Measurements from ENCODE around the gene PPP2R5C. TPM values are rescaled to one million over a fixed set of nuclear protein-coding genes. Genes with fewer than 3 reads are reported as not detected.

The PPP2R5C gene
- total and polyA plus RNA-seq, 2 experiments from 2014 or later = 60.4 to 84.9 TPM

DNA sequence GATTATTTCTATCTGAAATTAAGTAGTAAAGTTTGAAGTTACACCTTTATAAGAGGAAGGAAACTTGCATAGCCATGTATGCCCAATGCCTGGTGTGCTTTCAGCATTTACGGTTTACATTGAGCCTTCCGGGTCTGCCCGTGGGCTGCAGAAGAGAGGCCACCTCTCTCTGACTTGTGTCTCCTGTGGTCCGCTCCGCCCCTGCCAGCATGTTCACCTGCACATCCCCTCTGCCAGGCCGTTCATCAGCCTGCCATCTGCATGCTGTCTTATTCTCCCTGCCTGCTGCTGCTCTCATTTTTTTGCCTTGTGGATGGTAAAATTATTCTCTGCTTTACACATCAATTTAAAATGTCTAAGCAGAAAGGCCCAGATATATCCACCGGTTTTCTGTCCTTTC lies 161.4 kb downstream of the PPP2R5C start:
- TF ChIP-seq, protein P1, sequence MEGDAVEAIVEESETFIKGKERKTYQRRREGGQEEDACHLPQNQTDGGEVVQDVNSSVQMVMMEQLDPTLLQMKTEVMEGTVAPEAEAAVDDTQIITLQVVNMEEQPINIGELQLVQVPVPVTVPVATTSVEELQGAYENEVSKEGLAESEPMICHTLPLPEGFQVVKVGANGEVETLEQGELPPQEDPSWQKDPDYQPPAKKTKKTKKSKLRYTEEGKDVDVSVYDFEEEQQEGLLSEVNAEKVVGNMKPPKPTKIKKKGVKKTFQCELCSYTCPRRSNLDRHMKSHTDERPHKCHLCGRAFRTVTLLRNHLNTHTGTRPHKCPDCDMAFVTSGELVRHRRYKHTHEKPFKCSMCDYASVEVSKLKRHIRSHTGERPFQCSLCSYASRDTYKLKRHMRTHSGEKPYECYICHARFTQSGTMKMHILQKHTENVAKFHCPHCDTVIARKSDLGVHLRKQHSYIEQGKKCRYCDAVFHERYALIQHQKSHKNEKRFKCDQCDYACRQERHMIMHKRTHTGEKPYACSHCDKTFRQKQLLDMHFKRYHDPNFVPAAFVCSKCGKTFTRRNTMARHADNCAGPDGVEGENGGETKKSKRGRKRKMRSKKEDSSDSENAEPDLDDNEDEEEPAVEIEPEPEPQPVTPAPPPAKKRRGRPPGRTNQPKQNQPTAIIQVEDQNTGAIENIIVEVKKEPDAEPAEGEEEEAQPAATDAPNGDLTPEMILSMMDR (IDR thresholded peaks at IDR 0.05; ENCODE audit: low read depth, low read length) = no peak
- no peaks in the 10 kb centered on the region for H3K9me3 ChIP-seq (ENCODE audit: low read depth)
- no peaks in the 10 kb centered on the region for H3K27me3 ChIP-seq
- H3K4me3 ChIP-seq = no peak overlapping the region
- no peak for DNase-seq (ENCODE audit: low read depth in 1 of 2, low spot score in 1 of 2)
- H3K27ac ChIP-seq = no peak overlapping the region
- H3K36me3 ChIP-seq = peaks cover 10% of the 10 kb centered on the region
- H3K4me1 ChIP-seq (ENCODE audit: low read depth) = peaks cover 5% of the 10 kb centered on the region

DNA sequence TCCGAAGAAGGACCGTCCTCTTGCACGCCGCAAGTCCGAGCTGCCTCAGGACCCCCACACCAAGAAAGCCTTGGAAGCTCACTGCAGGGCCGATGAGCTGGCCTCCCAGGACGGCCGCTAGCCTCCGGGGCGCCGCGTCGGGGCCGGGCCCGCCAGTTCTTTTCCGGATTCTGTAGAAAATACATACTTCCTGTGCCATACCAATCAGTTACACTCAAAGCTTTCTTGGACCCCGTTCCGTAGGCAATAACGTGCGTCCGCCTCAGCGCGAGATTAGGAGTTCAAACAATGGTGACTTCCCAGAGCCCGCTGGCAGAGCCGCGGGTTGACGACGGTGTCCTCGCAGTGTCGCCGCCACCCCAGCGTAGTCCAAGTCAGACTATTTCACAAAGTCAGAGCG lies 163.6 kb downstream of the PPP2R5C start:
- Histone ChIP-seq H3K4me1 (ENCODE audit: low read depth) (peaks cover 5% of the 10 kb centered on the region), H3K27me3 (no peaks in the 10 kb centered on the region), H3K27ac (no peak overlapping the region), H3K4me3 (no peak overlapping the region), H3K9me3 (ENCODE audit: low read depth) (no peaks in the 10 kb centered on the region), H3K36me3 (peaks cover 10% of the 10 kb centered on the region)
- TF ChIP-seq, protein P1 (IDR thresholded peaks at IDR 0.05; ENCODE audit: low read depth, low read length) = no peak
- no peak for DNase-seq (ENCODE audit: low read depth in 1 of 2, low spot score in 1 of 2)

DNA sequence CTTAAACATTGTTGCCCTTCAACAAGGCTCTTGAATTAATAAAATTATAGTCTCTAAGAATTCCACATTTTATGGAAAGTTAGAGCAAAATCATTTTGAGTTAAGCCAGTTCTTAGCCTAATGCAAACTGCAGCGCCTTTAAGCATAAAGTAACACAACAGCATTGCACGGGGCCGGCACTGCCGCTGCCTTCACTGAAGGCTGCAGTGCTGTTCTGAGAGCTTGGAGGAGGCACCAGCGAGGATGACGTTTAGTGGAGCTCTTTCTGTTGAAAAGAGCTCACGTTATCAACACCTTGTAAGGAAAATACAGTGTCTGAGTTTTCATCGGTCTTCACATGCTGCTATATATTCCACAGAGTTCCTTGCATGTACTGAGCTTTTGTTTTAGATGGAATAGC lies 164.6 kb downstream of the PPP2R5C start:
- H3K4me1 ChIP-seq (ENCODE audit: low read depth) = peaks cover 5% of the 10 kb centered on the region
- H3K9me3 ChIP-seq (ENCODE audit: low read depth) = no peaks in the 10 kb centered on the region
- no peak overlapping the region for H3K27ac ChIP-seq
- TF ChIP-seq, protein P1 (IDR thresholded peaks at IDR 0.05; ENCODE audit: low read depth, low read length) = no peak
- H3K27me3 ChIP-seq = no peaks in the 10 kb centered on the region
- H3K4me3 ChIP-seq = no peak overlapping the region
- no peak for DNase-seq (ENCODE audit: low read depth in 1 of 2, low spot score in 1 of 2)
- H3K36me3 ChIP-seq = peaks cover 10% of the 10 kb centered on the region

DNA sequence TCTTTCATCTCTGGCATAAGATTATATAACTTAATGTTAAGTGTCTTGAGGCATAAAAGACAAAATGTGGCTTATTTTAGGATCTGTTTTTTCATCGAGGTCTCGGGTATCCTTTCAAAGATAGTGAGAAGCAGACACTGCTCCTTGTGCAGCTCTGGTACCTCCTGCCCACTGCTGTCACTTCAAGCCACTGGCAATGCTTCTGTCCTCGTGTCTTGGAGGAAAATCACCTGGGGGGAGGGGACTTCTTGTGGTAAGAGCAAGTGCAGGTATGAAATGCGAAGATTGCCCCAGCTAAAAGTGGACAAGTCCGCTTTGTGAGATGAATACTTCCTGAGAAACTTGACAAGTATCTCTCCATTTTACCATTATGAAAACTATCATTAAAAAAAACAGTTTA lies 165.1 kb downstream of the PPP2R5C start:
- no peak for DNase-seq (ENCODE audit: low read depth in 1 of 2, low spot score in 1 of 2)
- H3K4me3 ChIP-seq = no peak overlapping the region
- peaks cover 5% of the 10 kb centered on the region for H3K4me1 ChIP-seq (ENCODE audit: low read depth)
- no peak overlapping the region for H3K27ac ChIP-seq
- H3K9me3 ChIP-seq (ENCODE audit: low read depth) = no peaks in the 10 kb centered on the region
- no peaks in the 10 kb centered on the region for H3K27me3 ChIP-seq
- H3K36me3 ChIP-seq = peaks cover 9% of the 10 kb centered on the region
- TF ChIP-seq, protein P1 (IDR thresholded peaks at IDR 0.05; ENCODE audit: low read depth, low read length) = no peak

DNA sequence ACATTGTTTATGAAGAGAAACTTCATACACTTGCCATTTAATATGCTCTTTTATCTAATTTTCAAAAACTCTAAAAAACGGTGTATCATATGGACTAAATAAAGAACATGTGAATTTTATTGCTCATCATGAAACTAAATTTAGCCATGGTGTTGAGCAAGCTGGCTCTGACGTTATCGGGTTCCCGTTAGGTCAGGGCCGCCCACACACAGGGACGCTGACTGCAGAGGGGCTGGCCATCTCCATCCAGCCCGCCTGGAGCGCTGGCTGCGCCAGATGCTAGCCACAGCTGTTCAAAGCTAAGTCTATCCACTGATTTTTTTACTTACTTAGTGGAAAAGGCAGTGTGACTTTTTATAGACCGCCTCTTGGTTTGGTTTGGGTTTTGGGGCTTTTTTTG lies 166.3 kb downstream of the PPP2R5C start:
- no peaks in the 10 kb centered on the region for H3K9me3 ChIP-seq (ENCODE audit: low read depth)
- TF ChIP-seq, protein P1 (IDR thresholded peaks at IDR 0.05; ENCODE audit: low read depth, low read length) = no peak
- DNase-seq (ENCODE audit: low read depth in 1 of 2, low spot score in 1 of 2) = peak in 1 of 2 donors; percentile 98
- H3K27ac ChIP-seq = no peak overlapping the region
- no peaks in the 10 kb centered on the region for H3K27me3 ChIP-seq
- no peak overlapping the region for H3K4me3 ChIP-seq
- H3K36me3 ChIP-seq = peaks cover 4% of the 10 kb centered on the region
- H3K4me1 ChIP-seq (ENCODE audit: low read depth) = peaks cover 5% of the 10 kb centered on the region

DNA sequence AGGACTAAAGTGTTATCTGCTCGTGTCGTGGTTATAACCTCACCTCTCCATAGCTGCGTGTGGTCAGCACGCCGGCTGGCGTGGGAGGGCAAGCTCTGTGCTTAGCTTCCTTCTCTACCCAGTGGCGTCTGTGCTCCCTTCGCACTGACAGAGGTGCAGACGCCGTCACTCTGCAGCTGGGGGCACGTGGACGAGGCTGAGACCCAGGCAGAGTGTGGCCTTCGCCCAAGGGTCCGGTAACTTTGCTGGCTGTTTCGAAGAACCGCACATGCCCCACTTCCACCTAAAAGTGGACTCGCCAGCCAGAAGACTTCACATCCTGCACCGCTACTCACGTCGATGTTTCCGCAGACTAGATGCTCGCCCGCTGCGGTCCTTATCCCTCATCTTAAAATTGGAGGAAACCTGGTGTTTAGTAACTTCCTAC lies 166.9 kb downstream of the PPP2R5C start:
- peaks cover 4% of the 10 kb centered on the region for H3K36me3 ChIP-seq
- H3K27me3 ChIP-seq = no peaks in the 10 kb centered on the region
- H3K27ac ChIP-seq = peak overlapping the region; percentile 10
- no peak for DNase-seq (ENCODE audit: low read depth in 1 of 2, low spot score in 1 of 2)
- no peaks in the 10 kb centered on the region for H3K9me3 ChIP-seq (ENCODE audit: low read depth)
- H3K4me3 ChIP-seq = no peak overlapping the region
- TF ChIP-seq, protein P1 (IDR thresholded peaks at IDR 0.05; ENCODE audit: low read depth, low read length) = no peak
- H3K4me1 ChIP-seq (ENCODE audit: low read depth) = peaks cover 5% of the 10 kb centered on the region

Measured in cardiac muscle cell (in vitro differentiated cells and primary cell).